IMR-90 (cell line): Measurements from ENCODE around the gene USB1. TPM values are rescaled to one million over a fixed set of nuclear protein-coding genes. Genes with fewer than 3 reads are reported as not detected.

Experiments
- CEBPB ChIP-seq: IDR thresholded peaks from 2 replicates; pipeline ENCODE4 v1.6.1; 2012; ENCODE audit warnings: low read depth, low read length, improper control_type of control experiment
- FOS ChIP-seq: fragments of 150-350 bp; IDR thresholded peaks from 2 replicates; pipeline ENCODE4 v1.6.1; 2016; ENCODE audit warnings: low read depth, low read length
- MAZ ChIP-seq: IDR thresholded peaks from 2 replicates; pipeline ENCODE4 v1.6.1; 2012; ENCODE audit warnings: low read depth, mild to moderate bottlenecking, low read length, improper control_type of control experiment, moderate library complexity, borderline replicate concordance
- RFX5 ChIP-seq: IDR thresholded peaks from 2 replicates; pipeline ENCODE4 v1.8.0; 2012; ENCODE audit warnings: low read depth, mild to moderate bottlenecking, low read length, moderate library complexity
- polyA plus RNA-seq, 3 experiments: library from polyadenylated mRNA; depleted of rRNA; stranded (reverse); fragments of >200 nt; gene quantifications; 2 replicates each; pipeline ENCODE4 v1.2.3, GENCODE V29; 2012; ENCODE audit warnings: low replicate concordance in 1 of 3
- total RNA-seq: library from RNA; depleted of rRNA; stranded (reverse); fragments of >200 nt; gene quantifications from 2 replicates; pipeline ENCODE4 v1.2.3, GENCODE V29; 2012
- TF ChIP-seq, protein P1 (sequence below): conservative IDR thresholded peaks from 2 replicates; pipeline ENCODE4 v1.5.1; 2012; ENCODE audit warnings: mild to moderate bottlenecking, low read depth, low read length, improper control_type of control experiment
- TF ChIP-seq, protein P2 (sequence below): fragments of 150-350 bp; IDR thresholded peaks from 2 replicates; pipeline ENCODE4 v1.6.1; 2017; ENCODE audit warnings: mild to moderate bottlenecking, antibody characterized with exemption, low read length, low read depth

The USB1 gene
- total and polyA plus RNA-seq, 2 of the 4 experiments (the other 2 are of a cell fraction), result 45.9 to 94.9 TPM

DNA sequence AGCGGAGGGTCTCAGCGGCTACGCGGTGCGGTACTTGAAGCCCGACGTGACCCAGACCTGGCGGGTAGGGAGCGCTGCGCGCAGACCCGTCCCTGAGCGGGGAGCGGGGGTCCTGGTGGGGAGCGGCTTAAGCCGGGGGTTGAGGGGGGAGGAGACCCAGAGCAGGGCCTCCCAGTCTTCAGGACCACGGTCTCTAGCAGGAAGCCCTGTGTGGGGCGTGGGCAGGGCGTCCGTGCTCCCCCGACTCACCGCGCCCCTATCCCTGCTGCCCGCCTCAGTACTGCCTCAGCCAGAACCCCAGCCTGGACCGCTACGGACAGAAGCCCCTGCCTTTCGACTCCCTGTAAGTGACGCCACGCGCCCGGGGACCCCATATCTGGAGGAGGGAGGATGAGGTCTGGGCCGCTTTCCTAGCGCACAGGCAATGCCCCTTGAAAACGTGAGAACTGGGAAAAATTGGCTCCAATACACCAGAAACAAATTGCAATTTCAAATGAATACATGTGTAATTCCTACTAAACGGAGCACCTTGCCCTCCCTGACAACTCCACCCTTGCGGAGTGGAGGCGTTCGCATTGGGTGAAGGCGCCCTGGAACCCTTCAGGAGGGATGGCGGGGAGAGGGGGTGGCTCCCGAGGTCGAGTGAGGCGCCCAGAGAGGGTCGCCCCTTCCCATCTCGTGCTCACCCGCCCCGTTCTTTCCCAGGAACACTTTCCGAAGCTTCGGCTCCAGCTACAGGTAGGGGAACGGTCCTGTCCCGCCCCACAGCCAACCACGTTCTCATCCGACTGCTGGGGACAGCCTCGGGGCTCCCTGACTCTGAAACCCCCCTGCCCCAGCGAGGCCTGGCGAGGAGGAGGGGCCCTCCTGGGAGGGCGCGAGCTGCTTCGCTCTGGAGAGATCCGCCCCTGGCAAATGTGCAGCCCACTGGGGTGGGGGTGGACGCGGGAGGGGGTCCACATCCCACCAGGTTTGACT lies 15.7 kb upstream of the USB1 start (continued):
- TF ChIP-seq, protein P1, sequence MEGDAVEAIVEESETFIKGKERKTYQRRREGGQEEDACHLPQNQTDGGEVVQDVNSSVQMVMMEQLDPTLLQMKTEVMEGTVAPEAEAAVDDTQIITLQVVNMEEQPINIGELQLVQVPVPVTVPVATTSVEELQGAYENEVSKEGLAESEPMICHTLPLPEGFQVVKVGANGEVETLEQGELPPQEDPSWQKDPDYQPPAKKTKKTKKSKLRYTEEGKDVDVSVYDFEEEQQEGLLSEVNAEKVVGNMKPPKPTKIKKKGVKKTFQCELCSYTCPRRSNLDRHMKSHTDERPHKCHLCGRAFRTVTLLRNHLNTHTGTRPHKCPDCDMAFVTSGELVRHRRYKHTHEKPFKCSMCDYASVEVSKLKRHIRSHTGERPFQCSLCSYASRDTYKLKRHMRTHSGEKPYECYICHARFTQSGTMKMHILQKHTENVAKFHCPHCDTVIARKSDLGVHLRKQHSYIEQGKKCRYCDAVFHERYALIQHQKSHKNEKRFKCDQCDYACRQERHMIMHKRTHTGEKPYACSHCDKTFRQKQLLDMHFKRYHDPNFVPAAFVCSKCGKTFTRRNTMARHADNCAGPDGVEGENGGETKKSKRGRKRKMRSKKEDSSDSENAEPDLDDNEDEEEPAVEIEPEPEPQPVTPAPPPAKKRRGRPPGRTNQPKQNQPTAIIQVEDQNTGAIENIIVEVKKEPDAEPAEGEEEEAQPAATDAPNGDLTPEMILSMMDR, result no peak
- TF ChIP-seq, protein P2, sequence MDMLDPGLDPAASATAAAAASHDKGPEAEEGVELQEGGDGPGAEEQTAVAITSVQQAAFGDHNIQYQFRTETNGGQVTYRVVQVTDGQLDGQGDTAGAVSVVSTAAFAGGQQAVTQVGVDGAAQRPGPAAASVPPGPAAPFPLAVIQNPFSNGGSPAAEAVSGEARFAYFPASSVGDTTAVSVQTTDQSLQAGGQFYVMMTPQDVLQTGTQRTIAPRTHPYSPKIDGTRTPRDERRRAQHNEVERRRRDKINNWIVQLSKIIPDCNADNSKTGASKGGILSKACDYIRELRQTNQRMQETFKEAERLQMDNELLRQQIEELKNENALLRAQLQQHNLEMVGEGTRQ, result no peak
- TF ChIP-seq RFX5, result no peak
- no peak for TF ChIP-seq FOS
- no peak for TF ChIP-seq MAZ
- no peak for TF ChIP-seq CEBPB
